Nephron progenitor cell (in vitro differentiated cells): ENCODE measurements around the gene PKN2.
"Not testable (repeated sequence)": the region's sequence is repeated elsewhere in the genome, so short reads cannot be mapped to it uniquely, and the experiment has no call there.

Source experiments
- DNase-seq: peaks from one replicate; pipeline ENCODE4 v3.0.0; 2021
- H3K27ac Mint-ChIP-seq: 2 replicates; pipeline ENCODE4 v1.8.0; 2021; ENCODE audit warnings: mild to moderate bottlenecking, moderate library complexity, mixed read lengths
- H3K27me3 Mint-ChIP-seq: 2 replicates; pipeline ENCODE4 v1.8.0; 2021; ENCODE audit warnings: mild to moderate bottlenecking, low read depth, mixed read lengths; ENCODE audit not compliant: poor library complexity
- H3K36me3 Mint-ChIP-seq: 2 replicates; pipeline ENCODE4 v1.8.0; 2021; ENCODE audit warnings: low read depth, mixed read lengths
- H3K4me1 Mint-ChIP-seq: 2 replicates; pipeline ENCODE4 v1.8.0; 2021; ENCODE audit warnings: mixed read lengths
- H3K4me3 Mint-ChIP-seq: 2 replicates; pipeline ENCODE4 v1.8.0; 2021; ENCODE audit warnings: mild to moderate bottlenecking, moderate library complexity, mixed read lengths
- H3K9me3 Mint-ChIP-seq: 2 replicates; pipeline ENCODE4 v1.8.0; 2021; ENCODE audit warnings: mild to moderate bottlenecking, moderate library complexity, mixed read lengths
- TF ChIP-seq, protein P1 (sequence below): fragments of 200-600 bp; sonication (generic); IDR thresholded peaks from 2 replicates; pipeline ENCODE4 v1.5.0; 2021; ENCODE audit warnings: antibody characterized with exemption

PKN2 gene

DNA sequence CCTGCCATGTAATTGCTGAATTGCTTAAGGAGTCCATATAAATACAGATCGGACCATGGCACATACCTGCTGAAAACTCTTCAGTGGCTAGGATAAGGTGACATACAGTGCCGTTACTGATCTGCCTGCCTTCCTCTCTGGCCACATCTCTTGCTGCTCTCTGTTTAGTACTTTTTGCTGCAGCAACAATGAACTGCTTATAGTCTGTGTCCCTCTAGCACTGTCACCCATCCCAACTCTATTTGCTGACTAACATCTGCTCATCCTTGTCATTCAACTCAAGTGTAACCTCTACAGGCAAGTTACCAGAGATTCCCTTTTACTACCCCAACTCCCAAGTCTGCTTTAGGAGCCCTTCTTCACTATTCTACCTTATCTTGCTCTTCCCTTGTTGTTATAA is 141.6 kb downstream of the PKN2 start:
- Mint-ChIP-seq H3K36me3 (peaks cover 45% of the 10 kb centered on the region), H3K4me1 (no peaks in the 10 kb centered on the region), H3K27ac (peak overlapping the region; percentile 7), H3K9me3 (no peaks in the 10 kb centered on the region), H3K27me3 (no peaks in the 10 kb centered on the region), H3K4me3 (no peak overlapping the region)
- TF ChIP-seq, protein P1, sequence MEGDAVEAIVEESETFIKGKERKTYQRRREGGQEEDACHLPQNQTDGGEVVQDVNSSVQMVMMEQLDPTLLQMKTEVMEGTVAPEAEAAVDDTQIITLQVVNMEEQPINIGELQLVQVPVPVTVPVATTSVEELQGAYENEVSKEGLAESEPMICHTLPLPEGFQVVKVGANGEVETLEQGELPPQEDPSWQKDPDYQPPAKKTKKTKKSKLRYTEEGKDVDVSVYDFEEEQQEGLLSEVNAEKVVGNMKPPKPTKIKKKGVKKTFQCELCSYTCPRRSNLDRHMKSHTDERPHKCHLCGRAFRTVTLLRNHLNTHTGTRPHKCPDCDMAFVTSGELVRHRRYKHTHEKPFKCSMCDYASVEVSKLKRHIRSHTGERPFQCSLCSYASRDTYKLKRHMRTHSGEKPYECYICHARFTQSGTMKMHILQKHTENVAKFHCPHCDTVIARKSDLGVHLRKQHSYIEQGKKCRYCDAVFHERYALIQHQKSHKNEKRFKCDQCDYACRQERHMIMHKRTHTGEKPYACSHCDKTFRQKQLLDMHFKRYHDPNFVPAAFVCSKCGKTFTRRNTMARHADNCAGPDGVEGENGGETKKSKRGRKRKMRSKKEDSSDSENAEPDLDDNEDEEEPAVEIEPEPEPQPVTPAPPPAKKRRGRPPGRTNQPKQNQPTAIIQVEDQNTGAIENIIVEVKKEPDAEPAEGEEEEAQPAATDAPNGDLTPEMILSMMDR = no peak
- DNase-seq = no peak

DNA sequence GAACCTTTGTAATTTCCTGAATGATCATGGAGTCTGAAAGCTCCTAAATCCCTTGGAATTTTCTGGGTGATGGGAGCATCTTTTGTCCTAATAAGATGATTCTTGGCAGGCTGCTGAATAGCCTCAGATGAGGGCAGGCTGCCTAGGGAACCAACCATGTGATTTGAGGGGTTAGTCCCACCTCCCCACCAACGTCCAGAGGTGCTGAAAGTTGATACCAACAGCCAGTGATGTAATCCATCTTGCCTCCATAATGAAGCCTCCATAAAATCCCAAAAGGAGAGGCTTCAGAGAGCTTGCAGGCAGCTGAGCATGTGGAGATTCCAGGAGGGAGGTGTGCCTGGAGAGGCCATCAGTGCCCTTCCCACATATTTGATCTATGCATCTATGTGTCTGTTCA is 163.6 kb downstream of the PKN2 start:
- H3K27me3 Mint-ChIP-seq = peaks cover 5% of the 10 kb centered on the region
- H3K9me3 Mint-ChIP-seq = no peaks in the 10 kb centered on the region
- no peak overlapping the region for H3K4me3 Mint-ChIP-seq
- DNase-seq = no peak
- H3K4me1 Mint-ChIP-seq = no peaks in the 10 kb centered on the region
- peaks cover 14% of the 10 kb centered on the region for H3K36me3 Mint-ChIP-seq
- H3K27ac Mint-ChIP-seq = no peak overlapping the region
- TF ChIP-seq, protein P1 = no peak

DNA sequence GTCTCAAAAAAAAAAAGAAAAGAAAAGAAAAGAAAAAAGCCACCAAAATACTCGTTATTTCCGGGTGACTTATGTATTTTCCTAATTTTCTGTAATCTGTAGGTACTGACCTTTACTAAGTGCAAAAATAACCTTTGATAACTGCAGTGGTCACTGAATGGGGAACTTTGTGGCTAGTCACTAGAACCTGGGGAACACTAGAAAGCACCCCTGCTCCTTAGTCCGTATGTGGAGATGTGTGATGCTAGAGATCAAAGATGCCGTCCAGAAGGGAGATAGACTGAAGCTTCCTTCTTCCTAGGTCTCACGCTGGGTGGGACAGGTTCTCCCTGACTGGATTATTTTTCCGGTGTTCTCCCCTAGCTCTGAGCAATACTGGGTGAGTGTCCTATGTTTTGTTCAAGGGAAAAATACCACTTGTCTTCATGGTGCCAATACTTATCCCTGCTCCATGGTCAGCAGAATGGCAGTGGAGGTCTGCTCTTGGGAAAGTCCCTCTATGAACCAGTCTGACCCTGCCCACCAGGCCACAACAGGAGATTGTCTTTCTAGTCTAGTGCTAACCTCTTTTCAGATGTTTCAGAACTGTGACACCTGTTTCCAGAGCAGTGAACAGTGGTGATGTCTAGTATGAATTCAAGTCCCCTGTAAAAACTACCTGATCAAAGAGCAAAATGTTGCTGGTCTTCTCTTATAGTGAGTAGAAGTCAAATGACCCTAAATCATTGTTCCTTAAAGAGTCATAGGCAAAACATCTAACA is 167.4 kb downstream of the PKN2 start:
- no peak overlapping the region for H3K4me3 Mint-ChIP-seq
- H3K9me3 Mint-ChIP-seq = no peaks in the 10 kb centered on the region
- H3K27ac Mint-ChIP-seq = peak overlapping the region; percentile 77

DNA sequence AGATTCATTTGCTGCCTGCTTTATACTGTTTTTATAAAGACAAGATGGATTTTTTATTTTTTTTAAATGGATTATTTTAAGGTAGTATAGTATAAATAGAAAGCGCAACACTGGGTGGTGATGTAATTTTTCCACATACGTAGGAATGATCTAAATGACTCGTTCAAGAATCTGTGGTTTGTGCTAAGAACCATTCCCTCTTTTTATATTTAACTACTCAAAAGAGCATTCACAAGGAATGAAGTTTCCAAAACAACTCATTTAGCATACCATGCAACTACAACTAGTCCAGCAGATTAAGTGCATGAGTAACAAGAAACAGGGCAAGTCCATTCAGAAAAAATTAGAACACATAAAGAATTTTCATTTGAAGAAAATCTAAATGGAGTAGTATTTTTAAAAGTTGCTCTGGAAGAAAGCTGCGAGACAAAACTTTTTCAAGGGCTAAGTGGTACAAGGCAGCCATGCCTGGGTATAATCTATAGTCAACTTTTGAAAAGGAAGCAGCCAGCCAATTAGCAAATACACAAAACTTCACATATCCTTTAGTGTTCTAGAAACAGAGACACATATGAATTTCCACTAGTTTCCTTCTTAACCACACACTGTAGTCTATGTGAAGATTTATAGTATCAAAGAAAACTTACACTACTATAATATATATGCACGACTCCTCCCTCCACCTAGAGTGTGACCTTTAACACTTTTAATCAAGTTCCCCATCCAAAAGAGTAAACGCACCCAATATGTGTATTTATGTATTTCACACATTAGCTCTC is 183.9 kb downstream of the PKN2 start:
- Mint-ChIP-seq H3K9me3 (no peaks in the 10 kb centered on the region), H3K27me3 (no peaks in the 10 kb centered on the region), H3K4me3 (no peak overlapping the region), H3K4me1 (no peaks in the 10 kb centered on the region), H3K27ac (no peak overlapping the region), H3K36me3 (peaks cover 43% of the 10 kb centered on the region)
- DNase-seq = no peak
- TF ChIP-seq, protein P1 = no peak

More for the DNA sequence above, 167.4 kb downstream of the PKN2 start:
- no peaks in the 10 kb centered on the region for H3K4me1 Mint-ChIP-seq
- no peak for DNase-seq
- no peaks in the 10 kb centered on the region for H3K27me3 Mint-ChIP-seq
- TF ChIP-seq, protein P1 = no peak
- H3K36me3 Mint-ChIP-seq = peaks cover 40% of the 10 kb centered on the region

DNA sequence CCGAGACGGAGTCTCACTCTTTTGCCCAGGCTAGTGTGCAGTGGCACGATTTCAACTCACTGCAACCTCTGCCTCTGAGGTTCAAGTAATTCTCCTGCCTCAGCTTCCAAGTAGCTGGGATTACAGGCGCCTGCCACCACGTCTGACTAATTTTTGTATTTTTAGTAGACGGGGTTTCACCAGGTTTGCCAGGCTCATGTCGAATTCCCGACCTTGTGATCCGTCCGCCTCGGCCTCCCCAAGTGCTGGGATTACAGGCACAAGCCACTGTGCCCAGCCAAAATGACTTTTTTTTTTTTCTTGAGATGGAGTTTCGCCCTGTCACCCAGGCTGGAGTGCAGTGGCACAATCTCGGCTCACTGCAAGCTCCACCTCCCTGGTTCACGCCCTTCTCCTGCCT is 185.6 kb downstream of the PKN2 start:
- not testable (repeated sequence) for DNase-seq, H3K4me1 Mint-ChIP-seq, H3K27ac Mint-ChIP-seq, H3K27me3 Mint-ChIP-seq, H3K9me3 Mint-ChIP-seq, H3K4me3 Mint-ChIP-seq
- H3K36me3 Mint-ChIP-seq = peaks cover 34% of the 10 kb centered on the region

DNA sequence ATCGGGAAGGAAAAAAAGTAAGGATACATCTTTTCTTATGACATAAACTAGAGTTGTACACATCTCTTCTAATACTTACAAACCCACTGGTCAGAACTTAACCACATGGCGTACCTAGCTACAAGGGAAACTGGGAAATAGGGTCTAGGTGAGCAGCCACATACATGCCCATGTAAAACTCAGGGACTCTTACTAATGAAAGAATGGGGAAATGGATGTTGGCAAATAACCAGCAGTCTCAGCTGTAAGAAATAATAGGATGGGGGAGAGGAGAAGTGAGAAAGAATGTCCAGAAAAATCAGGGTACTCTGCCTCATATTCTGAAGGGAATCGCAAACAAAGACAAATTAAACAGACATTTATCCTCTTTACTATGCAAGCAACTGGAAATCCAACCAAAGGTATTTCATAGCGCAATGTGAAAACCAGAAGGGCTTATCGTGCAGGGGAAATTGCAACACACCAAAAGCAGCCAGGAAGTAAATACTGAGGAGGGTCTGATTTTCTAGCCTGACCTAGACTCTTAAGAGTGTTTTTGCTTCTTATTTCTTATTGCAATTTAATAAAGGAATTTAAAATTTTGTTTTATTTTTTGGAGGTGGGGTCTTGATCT is 189.8 kb downstream of the PKN2 start:
- Mint-ChIP-seq H3K36me3 (peaks cover 28% of the 10 kb centered on the region), H3K27me3 (peaks cover 2% of the 10 kb centered on the region), H3K9me3 (no peaks in the 10 kb centered on the region), H3K27ac (peak overlapping the region; percentile 9), H3K4me3 (no peak overlapping the region), H3K4me1 (peaks cover 4% of the 10 kb centered on the region)
- TF ChIP-seq, protein P1 = no peak
- no peak for DNase-seq
